ENCODE measurements around the gene SEPTIN5. TPM values are rescaled to one million over a fixed set of nuclear protein-coding genes. Genes with fewer than 3 reads are reported as not detected.

SEPTIN5 gene
- total and polyA plus RNA-seq, 9 of the 15 experiments (the other 6 are each of a cell fraction or from before 2014, with no cell fraction given), result 0.03 to 195 (median 119) TPM

GRCh38 chr22:19722178-19722981 is 8.1 kb downstream of the SEPTIN5 start (continued):
- TF ChIP-seq TCF7 (IDR thresholded peaks at IDR 0.05; ENCODE audit: borderline replicate concordance), result no peak
- TF ChIP-seq PPARD (CRISPR knock-in tag; IDR thresholded peaks at IDR 0.05), result no peak
- TF ChIP-seq KLF13 (tag; IDR thresholded peaks at IDR 0.05; ENCODE audit: borderline replicate concordance, low read depth), result peak; percentile 15; the same call in 1 of the 2 replicates
- no peak for TF ChIP-seq TAF9B (IDR thresholded peaks at IDR 0.05; ENCODE audit: partially characterized antibody)
- TF ChIP-seq MAZ (CRISPR knock-in tag; conservative IDR thresholded peaks at IDR 0.05 in 1 of 2, IDR thresholded peaks at IDR 0.05 in 1 of 2), result no peak
- peak; percentile 65 for TF ChIP-seq CHD7 (IDR thresholded peaks at IDR 0.05; ENCODE audit: low read depth, low read length)
- TF ChIP-seq SPI1 (IDR thresholded peaks at IDR 0.05; ENCODE audit: borderline replicate concordance, low read depth, low read length), result peak; percentile 21; the same call in 1 of the 2 replicates
- no peak for TF ChIP-seq STAG1 (CRISPR knock-in tag; IDR thresholded peaks at IDR 0.05; ENCODE audit: borderline replicate concordance)
- TF ChIP-seq ZNF253 (CRISPR knock-in tag; conservative IDR thresholded peaks at IDR 0.05), result no peak
- TF ChIP-seq MITF (IDR thresholded peaks at IDR 0.05), result no peak
- TF ChIP-seq MXD1 (CRISPR knock-in tag; IDR thresholded peaks at IDR 0.05; ENCODE audit: borderline replicate concordance, poor library complexity, severe bottlenecking), result peak; percentile 33
- no peak for TF ChIP-seq ESRRA (IDR thresholded peaks at IDR 0.05; ENCODE audit: borderline replicate concordance, low read depth)
- no peak for TF ChIP-seq PCBP1 (IDR thresholded peaks at IDR 0.05; ENCODE audit: low read depth, low read length, poor library complexity, severe bottlenecking)
